ENCODE measurements around the gene SNAI3. TPM values are rescaled to one million over a fixed set of nuclear protein-coding genes. Genes with fewer than 3 reads are reported as not detected.
"Not testable (repeated sequence)": the region's sequence is repeated elsewhere in the genome, so short reads cannot be mapped to it uniquely, and the experiment has no call there.

The SNAI3 gene
- polyA plus RNA-seq, 1 experiment: 0.04 TPM

- Histone ChIP-seq H3K27me3 (ENCODE audit: control insufficient read depth, insufficient read depth, low read length) (no peaks in the 10 kb centered on the region), H3K4me3 (ENCODE audit: low read depth, low read length) (no peak overlapping the region), H3K27ac (ENCODE audit: low read depth, low read length) (no peak overlapping the region), H3K9me3 (ENCODE audit: control insufficient read depth, insufficient read depth, low read length) (no peaks in the 10 kb centered on the region; the same call in 1 of the 2 replicates)
- CTCF ChIA-PET: no interaction called here
- DNase-seq (ENCODE audit: low read depth, low spot score): no peak
- POLR2A ChIA-PET: interaction anchor here (0.6 kb wide), 1 partner anchor 1008 kb away, joined by 4 read pairs; no protein-coding TSS in a partner anchor
- TF ChIP-seq, protein P1, sequence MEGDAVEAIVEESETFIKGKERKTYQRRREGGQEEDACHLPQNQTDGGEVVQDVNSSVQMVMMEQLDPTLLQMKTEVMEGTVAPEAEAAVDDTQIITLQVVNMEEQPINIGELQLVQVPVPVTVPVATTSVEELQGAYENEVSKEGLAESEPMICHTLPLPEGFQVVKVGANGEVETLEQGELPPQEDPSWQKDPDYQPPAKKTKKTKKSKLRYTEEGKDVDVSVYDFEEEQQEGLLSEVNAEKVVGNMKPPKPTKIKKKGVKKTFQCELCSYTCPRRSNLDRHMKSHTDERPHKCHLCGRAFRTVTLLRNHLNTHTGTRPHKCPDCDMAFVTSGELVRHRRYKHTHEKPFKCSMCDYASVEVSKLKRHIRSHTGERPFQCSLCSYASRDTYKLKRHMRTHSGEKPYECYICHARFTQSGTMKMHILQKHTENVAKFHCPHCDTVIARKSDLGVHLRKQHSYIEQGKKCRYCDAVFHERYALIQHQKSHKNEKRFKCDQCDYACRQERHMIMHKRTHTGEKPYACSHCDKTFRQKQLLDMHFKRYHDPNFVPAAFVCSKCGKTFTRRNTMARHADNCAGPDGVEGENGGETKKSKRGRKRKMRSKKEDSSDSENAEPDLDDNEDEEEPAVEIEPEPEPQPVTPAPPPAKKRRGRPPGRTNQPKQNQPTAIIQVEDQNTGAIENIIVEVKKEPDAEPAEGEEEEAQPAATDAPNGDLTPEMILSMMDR (IDR thresholded peaks at IDR 0.05; ENCODE audit: low read depth, low read length): peak; percentile 27; the same call in 1 of the 2 replicates
These were observed 13.5 kb downstream of the SNAI3 start for GRCh38 chr16:88672776-88673175.

- Histone ChIP-seq H3K4me3 (ENCODE audit: low read depth, low read length) (no peak overlapping the region), H3K27me3 (ENCODE audit: control insufficient read depth, insufficient read depth, low read length) (no peaks in the 10 kb centered on the region), H3K27ac (ENCODE audit: low read depth, low read length) (no peak overlapping the region), H3K9me3 (ENCODE audit: control insufficient read depth, insufficient read depth, low read length) (no peaks in the 10 kb centered on the region; the same call in 1 of the 2 replicates)
- TF ChIP-seq, protein P1 (IDR thresholded peaks at IDR 0.05; ENCODE audit: low read depth, low read length): no peak
- ChIA-PET POLR2A (no interaction called here), CTCF (interaction anchor here (0.6 kb wide), 1 partner anchor 8 kb away, joined by 3 read pairs; no protein-coding TSS in a partner anchor)
- no peak for DNase-seq (ENCODE audit: low read depth, low spot score)
These were observed 14.5 kb downstream of the SNAI3 start for GRCh38 chr16:88671806-88672205.

GRCh38 chr16:88669980-88670379 is 16.3 kb downstream of the SNAI3 start:
- Histone ChIP-seq H3K27ac (ENCODE audit: low read depth, low read length) (no peak overlapping the region), H3K4me3 (ENCODE audit: low read depth, low read length) (no peak overlapping the region), H3K27me3 (ENCODE audit: control insufficient read depth, insufficient read depth, low read length) (no peaks in the 10 kb centered on the region), H3K9me3 (ENCODE audit: control insufficient read depth, insufficient read depth, low read length) (no peaks in the 10 kb centered on the region)
- no peak for DNase-seq (ENCODE audit: low read depth, low spot score)
- ChIA-PET CTCF (no interaction called here), POLR2A (no interaction called here)
- TF ChIP-seq, protein P1 (IDR thresholded peaks at IDR 0.05; ENCODE audit: low read depth, low read length): no peak

DNA sequence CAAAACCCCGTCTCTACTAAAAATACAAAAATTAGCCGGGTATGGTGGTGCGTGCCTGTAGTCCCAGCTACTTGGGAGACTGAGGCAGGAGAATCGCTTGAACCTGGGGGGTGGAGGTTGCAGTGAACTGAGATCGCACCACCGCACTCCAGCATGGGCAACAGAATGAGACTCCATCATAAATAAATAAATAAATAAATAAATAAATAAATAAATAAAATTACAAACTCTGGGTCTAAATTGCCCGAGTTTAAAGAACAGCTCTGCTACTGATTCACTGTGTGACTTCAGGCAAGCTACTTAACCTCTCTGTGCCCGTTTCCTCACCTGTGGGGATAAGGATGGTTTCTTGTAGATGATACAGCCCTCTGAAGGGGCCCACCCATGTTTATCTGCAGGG is 16.8 kb downstream of the SNAI3 start:
- POLR2A ChIA-PET; H3K9me3 ChIP-seq (ENCODE audit: control insufficient read depth, insufficient read depth, low read length); H3K4me3 ChIP-seq (ENCODE audit: low read depth, low read length); H3K27me3 ChIP-seq (ENCODE audit: control insufficient read depth, insufficient read depth, low read length); H3K27ac ChIP-seq (ENCODE audit: low read depth, low read length); DNase-seq (ENCODE audit: low read depth, low spot score); CTCF ChIA-PET: not testable (repeated sequence)

GRCh38 chr16:88667461-88667860 is 18.8 kb downstream of the SNAI3 start:
- H3K27ac ChIP-seq (ENCODE audit: low read depth, low read length): no peak overlapping the region
- H3K9me3 ChIP-seq (ENCODE audit: control insufficient read depth, insufficient read depth, low read length): no peaks in the 10 kb centered on the region; the same call in 1 of the 2 replicates
- no peaks in the 10 kb centered on the region for H3K27me3 ChIP-seq (ENCODE audit: control insufficient read depth, insufficient read depth, low read length)
- ChIA-PET CTCF (no interaction called here), POLR2A (no interaction called here)
- TF ChIP-seq, protein P1 (IDR thresholded peaks at IDR 0.05; ENCODE audit: low read depth, low read length): peak; percentile 24
- no peak overlapping the region for H3K4me3 ChIP-seq (ENCODE audit: low read depth, low read length)
- no peak for DNase-seq (ENCODE audit: low read depth, low spot score)
